AG20443 (cell line): ENCODE results near the gene LRRC8B.
"Not testable (repeated sequence)": the region's sequence is repeated elsewhere in the genome, so short reads cannot be mapped to it uniquely, and the experiment has no call there.

ENCODE experiments used
- DNase-seq: peaks from one replicate; pipeline ENCODE4 v3.0.0; 2012; ENCODE audit warnings: low spot score, mixed read lengths

The LRRC8B gene

GRCh38 chr1:89525169-89525855, 683 bp downstream of the LRRC8B start:
- no peak for DNase-seq

GRCh38 chr1:89527256-89527655, 2.6 kb downstream of the LRRC8B start:
- no peak for DNase-seq

DNA sequence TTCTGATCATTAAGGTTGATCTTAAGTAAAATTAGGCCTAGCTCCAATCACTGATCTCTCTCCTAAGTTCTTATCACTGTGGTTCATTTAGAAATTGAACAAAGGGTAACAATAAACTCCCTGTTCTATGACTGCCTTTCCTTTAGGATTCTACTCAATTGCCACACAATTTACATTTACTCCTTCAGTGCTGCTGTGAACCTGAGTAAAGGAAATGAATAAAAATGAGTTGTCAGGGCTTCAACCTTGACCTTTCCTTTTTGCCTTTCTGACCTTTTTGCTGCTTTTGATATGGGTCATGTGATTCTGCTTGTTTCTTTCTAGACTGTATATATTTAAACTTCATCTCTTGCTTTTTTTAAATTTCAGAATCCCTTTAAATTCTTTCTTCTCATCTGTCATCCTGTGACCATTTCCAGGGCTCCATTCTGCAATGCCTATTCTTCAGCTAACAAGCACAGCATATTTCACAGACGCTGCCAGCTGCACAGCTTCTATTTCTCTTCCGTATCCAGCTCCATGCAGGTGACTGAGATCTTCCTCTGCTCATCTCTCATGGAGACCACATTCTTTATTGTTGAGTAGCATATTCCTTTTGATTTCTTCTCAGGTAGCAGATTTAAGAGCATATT, 3.2 kb downstream of the LRRC8B start:
- DNase-seq = no peak

- no peak for DNase-seq
These were observed 3.8 kb downstream of the LRRC8B start for GRCh38 chr1:89528382-89528780.

GRCh38 chr1:89529196-89529595, 4.6 kb downstream of the LRRC8B start:
- no peak for DNase-seq

GRCh38 chr1:89530444-89531089, 5.9 kb downstream of the LRRC8B start:
- DNase-seq = no peak

DNA sequence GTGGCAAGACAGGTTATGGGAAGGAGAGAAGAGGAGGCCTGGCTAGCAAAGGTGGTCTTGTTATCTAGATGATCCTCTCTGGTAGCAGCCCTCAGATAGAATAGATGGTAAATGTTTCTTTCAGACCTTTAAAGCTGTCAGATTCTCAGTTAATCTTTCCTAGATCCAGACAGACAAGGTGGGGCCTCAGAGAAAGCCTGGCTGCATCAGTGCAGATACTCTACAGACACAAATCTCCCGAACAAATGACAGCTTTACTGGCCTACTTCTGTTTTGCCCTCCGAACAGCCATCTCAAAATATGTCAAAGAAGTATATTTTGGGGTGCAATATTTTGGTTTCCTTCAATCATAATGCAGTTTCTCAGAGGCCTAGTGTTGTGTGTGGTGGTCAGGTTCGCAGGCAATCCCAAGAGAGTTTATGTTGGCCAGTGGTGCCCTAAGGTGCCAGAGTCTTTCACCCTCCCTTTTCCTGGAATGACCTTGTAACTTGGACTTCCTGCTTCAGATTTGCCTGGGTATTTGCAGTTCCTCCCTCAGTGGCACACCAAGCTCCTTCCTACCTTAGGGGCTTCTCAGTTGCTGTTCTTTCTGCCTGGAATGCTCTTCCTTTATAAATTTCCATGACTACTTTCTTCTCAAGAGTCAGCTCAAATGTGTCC, 7.0 kb downstream of the LRRC8B start:
- DNase-seq = no peak

DNA sequence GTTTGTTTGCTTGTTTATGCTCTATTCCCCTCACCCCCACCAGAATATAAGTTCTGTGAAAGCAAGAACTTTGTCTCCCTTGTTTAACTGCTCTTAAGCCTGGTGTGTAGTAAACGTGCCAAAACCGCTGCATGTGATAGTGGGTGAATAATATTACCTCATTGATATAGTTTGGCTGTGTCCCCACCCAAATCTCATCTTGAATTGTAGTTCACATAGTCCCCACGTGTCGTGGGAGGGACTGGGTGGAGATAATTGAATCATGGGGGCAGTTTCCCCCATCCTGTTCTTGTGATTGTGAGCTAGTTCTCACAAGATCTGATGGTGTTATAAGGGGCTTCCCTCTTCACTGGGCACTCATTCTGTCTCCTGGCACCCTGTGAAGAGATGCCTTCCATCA, 7.6 kb downstream of the LRRC8B start:
- no peak for DNase-seq

DNA sequence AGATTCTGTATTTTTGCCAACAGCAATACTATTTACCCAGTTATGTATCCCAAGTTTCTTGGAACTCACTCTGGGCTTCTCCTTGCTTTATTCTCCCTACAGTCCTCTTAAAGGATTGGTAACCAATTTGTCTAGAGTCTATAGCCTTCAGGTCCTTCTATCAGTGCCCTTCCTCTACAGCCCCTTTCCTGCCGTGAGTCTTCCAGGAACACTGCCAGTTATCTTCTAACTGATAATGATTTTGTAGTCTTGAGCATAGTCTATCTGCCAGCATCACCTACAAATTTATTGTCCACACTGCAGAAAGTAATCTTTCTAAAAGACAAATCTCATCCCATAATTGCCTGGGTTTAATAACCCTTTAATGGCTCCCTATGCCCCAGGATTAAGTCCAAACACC, 8.2 kb downstream of the LRRC8B start:
- DNase-seq = no peak

- DNase-seq = no peak
These were observed 10.9 kb downstream of the LRRC8B start for GRCh38 chr1:89535537-89535936.

- no peak for DNase-seq
These were observed 12.1 kb downstream of the LRRC8B start for GRCh38 chr1:89536555-89537341.

- no peak for DNase-seq
These were observed 13.7 kb downstream of the LRRC8B start for GRCh38 chr1:89538361-89538760.

DNA sequence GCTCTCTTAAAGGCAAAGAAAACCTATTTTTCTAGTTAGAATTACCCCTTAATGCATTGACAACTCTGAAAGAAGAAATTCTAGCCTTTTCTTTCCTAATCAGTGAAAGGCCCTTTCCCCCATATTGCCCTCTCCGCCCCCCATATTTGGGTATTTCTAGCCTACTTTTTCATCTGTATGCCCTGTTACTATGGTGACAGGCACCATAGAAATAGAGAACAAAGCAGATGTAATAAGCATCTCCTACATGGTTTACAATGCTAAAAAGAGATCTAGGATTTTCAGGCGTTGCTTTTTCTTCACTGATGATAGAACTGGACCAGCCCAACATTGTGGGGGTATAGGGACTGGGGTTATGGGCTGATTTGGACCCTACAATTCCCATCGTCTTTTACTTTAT, 14.5 kb downstream of the LRRC8B start:
- DNase-seq = no peak

GRCh38 chr1:89540406-89540970, 15.9 kb downstream of the LRRC8B start:
- no peak for DNase-seq

GRCh38 chr1:89542345-89542744, 17.7 kb downstream of the LRRC8B start:
- no peak for DNase-seq

- not testable (repeated sequence) for DNase-seq
These were observed 19.0 kb downstream of the LRRC8B start for GRCh38 chr1:89543632-89544031.

- DNase-seq = no peak
These were observed 20.8 kb downstream of the LRRC8B start for GRCh38 chr1:89545264-89546038.

DNA sequence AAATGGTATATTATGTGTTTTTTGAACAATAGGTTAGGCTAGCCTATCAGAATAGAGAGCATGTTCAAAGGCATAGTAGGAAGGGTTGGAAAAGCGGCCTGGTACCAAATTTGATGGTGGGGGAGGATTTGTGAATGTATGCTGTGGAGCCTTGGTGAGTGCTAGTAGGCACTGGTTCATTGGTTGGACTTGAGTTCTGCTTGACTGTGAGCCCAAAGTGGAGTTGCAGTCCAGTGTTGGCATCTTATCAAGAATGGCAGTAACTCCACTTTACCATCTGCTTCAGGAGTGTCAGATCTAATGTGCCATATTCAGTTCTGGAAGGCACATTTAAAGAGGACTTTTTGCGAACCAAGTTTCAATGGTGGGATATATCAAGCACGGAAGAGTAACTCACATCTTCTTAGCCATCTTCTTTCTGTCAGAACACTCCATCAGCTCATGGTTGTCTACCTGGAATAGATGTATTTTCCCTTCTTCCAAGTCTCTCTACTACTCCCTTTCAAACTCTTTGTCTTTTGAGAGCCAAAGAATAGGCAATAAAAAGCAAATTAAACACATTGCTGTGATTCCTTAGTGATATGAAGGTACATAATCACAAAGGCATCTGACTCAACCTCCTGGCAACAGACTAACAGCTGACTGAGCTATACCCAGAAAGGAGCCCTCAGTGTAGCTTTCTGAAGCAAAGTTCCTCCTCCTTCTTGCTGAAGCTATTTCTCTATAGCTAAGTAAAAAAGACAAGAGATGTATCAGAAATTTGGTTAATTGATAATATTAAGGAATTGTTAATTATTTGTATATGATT, 21.7 kb downstream of the LRRC8B start:
- DNase-seq = peak; percentile 17

DNA sequence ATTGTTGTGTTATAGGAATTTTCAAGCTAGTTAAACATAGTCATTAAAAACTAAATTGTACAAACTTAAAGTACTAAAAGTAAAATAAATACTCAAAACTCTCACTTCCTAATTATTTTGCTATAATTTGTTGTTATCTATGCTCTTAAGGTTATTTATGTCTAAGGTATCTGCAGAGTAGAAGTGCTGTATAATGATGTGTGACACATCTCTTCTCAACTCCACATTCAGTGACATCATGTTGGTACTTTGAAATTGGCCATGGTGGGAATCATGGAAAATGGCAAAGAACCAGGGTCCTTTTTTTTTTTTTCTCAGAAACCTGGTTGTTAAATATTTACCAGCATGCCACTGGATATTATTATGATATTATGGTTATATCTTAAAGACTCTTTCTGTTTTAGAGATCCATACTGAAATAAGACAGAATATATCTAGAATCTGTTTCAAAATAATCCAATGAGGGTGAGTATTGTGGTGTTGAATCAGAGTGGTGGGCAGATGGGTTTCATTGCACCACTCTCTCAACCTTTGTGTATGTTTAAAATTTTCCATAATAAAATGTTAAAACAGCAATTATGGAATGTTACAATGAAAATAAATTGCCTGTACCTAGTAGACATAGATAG, 22.4 kb downstream of the LRRC8B start:
- DNase-seq = no peak
